HEK293T (cell line): ENCODE measurements around the gene IL6R.
A peak's percentile ranks its signal among the peaks of the same experiment; 100 is the strongest.
"Not testable (repeated sequence)": the region's sequence is repeated elsewhere in the genome, so short reads cannot be mapped to it uniquely, and the experiment has no call there.

ENCODE experiments used
- CTCF ChIA-PET: fragments of 350-600 bp; formaldehyde crosslinking; extraction: SDS; loops from one replicate; lab custom pipeline; 2021; ENCODE audit warnings: antibody characterized with exemption, inconsistent platforms; lab: Yijun Ruan, JAX
- POLR2A ChIA-PET: fragments of 350-600 bp; formaldehyde crosslinking; extraction: SDS; loops from one replicate; lab custom pipeline; 2020; ENCODE audit warnings: antibody characterized with exemption, inconsistent platforms; lab: Yijun Ruan, JAX
- DNase-seq: peaks from one replicate; pipeline ENCODE4 v3.0.0; 2012; ENCODE audit warnings: mixed read lengths; ENCODE audit errors: extremely low spot score
- ARNT ChIP-seq: fragments of 450-650 bp; IDR thresholded peaks from 2 replicates; pipeline ENCODE4 v1.6.1; 2017; ENCODE audit warnings: mild to moderate bottlenecking
- BHLHE40 ChIP-seq: fragments of 450-650 bp; IDR thresholded peaks from 2 replicates; pipeline ENCODE4 v1.6.1; 2016; ENCODE audit warnings: mild to moderate bottlenecking, moderate library complexity, borderline replicate concordance
- CTBP1 ChIP-seq: fragments of 450-650 bp; IDR thresholded peaks from 2 replicates; pipeline ENCODE4 v1.6.1; 2016; ENCODE audit warnings: borderline replicate concordance
- ELF4 ChIP-seq: fragments of 450-650 bp; IDR thresholded peaks from 2 replicates; pipeline ENCODE4 v1.6.1; 2017; ENCODE audit warnings: antibody characterized with exemption
- FOXA1 ChIP-seq: fragments of 450-650 bp; IDR thresholded peaks from 2 replicates; pipeline ENCODE4 v1.6.1; 2016; ENCODE audit warnings: mild to moderate bottlenecking
- FOXK2 ChIP-seq: fragments of 450-650 bp; IDR thresholded peaks from 2 replicates; pipeline ENCODE4 v1.6.1; 2016; ENCODE audit warnings: mild to moderate bottlenecking
- FOXM1 ChIP-seq: fragments of 450-650 bp; IDR thresholded peaks from 2 replicates; pipeline ENCODE4 v1.6.1; 2017; ENCODE audit warnings: mild to moderate bottlenecking, borderline replicate concordance
- HDGF ChIP-seq: fragments of 450-650 bp; IDR thresholded peaks from 2 replicates; pipeline ENCODE4 v1.6.1; 2017; ENCODE audit warnings: antibody characterized with exemption, borderline replicate concordance
- L3MBTL2 ChIP-seq: fragments of 450-650 bp; conservative IDR thresholded peaks from 2 replicates; pipeline ENCODE4 v1.6.1; 2016; ENCODE audit warnings: mild to moderate bottlenecking
- LEF1 ChIP-seq: fragments of 450-650 bp; IDR thresholded peaks from 2 replicates; pipeline ENCODE4 v1.6.1; 2017; ENCODE audit warnings: mild to moderate bottlenecking, borderline replicate concordance
- NFRKB ChIP-seq: fragments of 450-650 bp; IDR thresholded peaks from 2 replicates; pipeline ENCODE4 v1.6.1; 2016; ENCODE audit warnings: mild to moderate bottlenecking, moderate library complexity
- PKNOX1 ChIP-seq: fragments of 450-650 bp; IDR thresholded peaks from 2 replicates; pipeline ENCODE4 v1.6.1; 2016
- SP1 ChIP-seq: fragments of 450-650 bp; IDR thresholded peaks from 2 replicates; pipeline ENCODE4 v1.6.1; 2017
- SUZ12 ChIP-seq: fragments of 450-650 bp; IDR thresholded peaks from 2 replicates; pipeline ENCODE4 v1.6.1; 2016; ENCODE audit warnings: mild to moderate bottlenecking
- TARDBP ChIP-seq: fragments of 450-650 bp; IDR thresholded peaks from 2 replicates; pipeline ENCODE4 v1.6.1; 2016
- ZNF384 ChIP-seq: fragments of 450-650 bp; IDR thresholded peaks from 2 replicates; pipeline ENCODE4 v1.6.1; 2016

Gene IL6R

DNA sequence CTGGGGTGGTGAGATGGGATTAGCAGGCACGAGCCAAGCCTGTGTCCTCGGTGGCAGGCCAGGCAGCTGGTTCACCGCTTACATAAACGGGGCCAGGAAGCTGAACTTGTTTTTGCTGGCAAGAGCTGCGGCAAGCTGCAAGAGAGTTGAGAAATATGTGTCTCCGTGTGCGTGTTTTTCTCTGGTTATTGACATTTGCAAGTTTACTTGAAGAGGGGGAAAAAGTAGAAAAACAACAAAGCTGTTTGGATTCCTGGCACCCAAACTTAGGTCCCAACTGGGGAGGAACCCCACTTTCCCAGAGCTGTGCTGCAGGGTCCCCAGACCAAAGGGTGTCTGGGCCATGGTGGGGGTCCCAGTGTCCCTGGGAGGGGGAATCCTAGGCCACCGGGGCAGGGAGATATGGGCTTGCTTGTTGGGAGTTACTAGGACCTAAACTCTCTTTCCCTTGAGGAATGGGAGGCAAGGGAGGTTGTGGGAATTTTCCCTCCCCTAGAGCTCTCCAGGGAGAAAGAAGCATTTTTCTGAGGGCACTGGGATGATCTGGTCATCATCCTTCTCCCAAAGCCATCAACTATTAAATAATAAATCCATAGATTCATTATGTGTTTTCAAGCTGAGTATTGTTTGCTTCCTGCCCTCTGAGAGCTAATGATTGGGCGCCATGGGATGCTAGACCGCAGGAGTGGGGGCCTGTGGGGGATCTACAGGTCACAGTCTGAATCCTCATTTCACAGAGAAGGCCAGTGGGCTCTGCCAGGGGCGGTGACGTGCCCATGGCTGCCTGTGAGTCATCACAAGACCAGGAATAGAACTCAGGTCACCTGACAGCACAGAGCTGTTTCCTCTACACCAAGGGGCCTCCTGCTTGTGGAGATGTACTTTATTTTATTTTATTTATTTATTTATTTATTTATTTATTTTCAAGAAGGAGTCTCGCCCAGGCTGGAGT, 14.8 kb downstream of the IL6R start:
- POLR2A ChIA-PET: interaction anchor here (1.0 kb wide), 1 partner anchor 94 kb away, joined by 3 read pairs; no protein-coding TSS in a partner anchor
- no peak for TF ChIP-seq FOXA1
- TF ChIP-seq ZNF384: no peak
- no peak for TF ChIP-seq BHLHE40
- TF ChIP-seq TARDBP: no peak
- no peak for DNase-seq
- CTCF ChIA-PET: interaction anchor here (0.7 to 1.0 kb wide), 2 partner anchors 19 to 127 kb away, joined by 3 to 4 read pairs; no protein-coding TSS in a partner anchor

DNA sequence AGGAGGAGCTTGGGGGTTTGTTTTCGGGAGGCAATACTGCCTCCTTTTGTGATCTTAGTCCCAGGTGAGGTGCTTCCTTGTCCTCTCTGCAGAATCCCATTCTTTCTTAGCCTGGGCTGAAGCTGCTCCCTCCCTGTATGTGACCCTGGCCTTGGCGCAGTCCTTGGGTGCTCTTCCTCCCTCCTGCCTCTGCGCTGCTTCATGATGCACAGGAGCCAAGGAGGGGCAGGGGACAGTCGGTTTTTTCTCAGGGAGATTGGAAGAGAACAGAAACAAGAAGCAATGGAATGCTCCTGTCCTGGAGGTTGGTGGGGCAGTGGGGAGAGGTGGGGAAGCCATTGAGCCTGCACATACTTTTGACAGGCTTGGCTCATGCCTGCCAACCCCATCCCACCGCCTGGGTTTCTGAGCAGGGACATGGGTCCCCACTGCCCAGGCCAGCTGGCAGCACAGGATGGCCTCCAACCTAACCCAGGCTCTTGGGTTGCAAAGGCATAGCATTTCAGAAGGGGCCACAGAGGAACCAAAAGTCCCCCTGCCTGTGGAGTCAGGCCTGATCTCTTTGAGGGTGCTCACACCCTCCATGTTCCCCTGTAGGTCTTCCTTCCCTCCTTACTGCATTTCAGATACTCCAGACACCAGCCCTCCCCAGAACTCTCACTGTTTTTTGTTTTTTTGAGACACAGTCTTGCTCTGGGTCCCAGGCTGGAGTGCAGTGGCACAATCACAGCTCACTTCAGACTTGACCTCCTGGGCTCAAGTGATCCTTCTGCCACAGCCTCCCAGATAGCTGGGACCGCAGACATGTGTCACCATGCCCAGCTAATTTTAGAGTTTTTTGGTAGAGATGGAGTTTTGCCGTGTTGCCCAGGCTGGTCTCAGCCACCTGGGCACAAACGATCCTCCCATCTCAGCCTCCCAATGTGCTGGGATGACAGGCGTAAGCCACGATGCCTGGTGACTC, 16.1 kb downstream of the IL6R start:
- no peak for DNase-seq
- ChIA-PET CTCF (no interaction called here), POLR2A (interaction anchor here (1.0 kb wide), 1 partner anchor 95 kb away, joined by 3 read pairs; no protein-coding TSS in a partner anchor)
- TF ChIP-seq SP1 (no peak), BHLHE40 (no peak), LEF1 (no peak), FOXM1 (no peak), SUZ12 (no peak), ELF4 (no peak), ZNF384 (no peak), FOXA1 (no peak), CTBP1 (no peak), ARNT (no peak), TARDBP (no peak), HDGF (no peak)

- DNase-seq, CTCF ChIA-PET, POLR2A ChIA-PET: not testable (repeated sequence)
Measured at GRCh38 chr1:154422049-154422448, 16.9 kb downstream of the IL6R start.

DNA sequence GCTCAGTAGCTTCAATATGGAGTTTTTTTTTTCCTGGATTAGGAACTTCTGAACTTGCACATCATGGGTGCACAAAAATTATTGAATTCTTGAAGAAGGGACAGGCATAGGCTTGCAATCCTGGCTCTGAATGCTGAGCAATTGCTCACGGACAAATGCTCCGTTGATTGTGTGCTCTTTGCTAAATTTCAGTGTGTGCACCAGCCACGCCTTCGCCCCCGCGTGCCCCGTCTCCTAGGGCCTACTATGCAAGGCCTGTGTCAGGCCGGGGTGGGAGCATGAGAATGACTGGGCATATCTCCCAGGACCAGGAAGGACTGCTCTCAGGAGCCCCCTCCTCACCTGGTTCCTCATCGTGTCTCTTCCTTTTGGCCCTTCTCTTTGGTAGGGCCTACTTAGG, 17.4 kb downstream of the IL6R start:
- ChIA-PET POLR2A (no interaction called here), CTCF (no interaction called here)
- DNase-seq: no peak
- TF ChIP-seq FOXK2 (no peak), ARNT (no peak), LEF1 (no peak), ZNF384 (no peak), SP1 (no peak), FOXM1 (no peak), ELF4 (no peak), L3MBTL2 (no peak), HDGF (no peak), BHLHE40 (no peak), FOXA1 (no peak), CTBP1 (no peak), NFRKB (no peak)

- DNase-seq: no peak
- peak; percentile 45 for TF ChIP-seq PKNOX1
- no peak for TF ChIP-seq ELF4
- TF ChIP-seq FOXA1: no peak
- no peak for TF ChIP-seq SP1
- ChIA-PET POLR2A (no interaction called here), CTCF (interaction anchor here (0.5 kb wide), 1 partner anchor 103 kb away, joined by 3 read pairs; the partner anchor contains the start of gene AQP10)
Measured at GRCh38 chr1:154423304-154423987, 18.3 kb downstream of the IL6R start.

- TF ChIP-seq ELF4 (no peak), FOXM1 (no peak), ZNF384 (no peak), PKNOX1 (no peak), HDGF (no peak), ARNT (no peak), BHLHE40 (no peak), FOXA1 (no peak), CTBP1 (no peak), SUZ12 (no peak), SP1 (no peak), FOXK2 (no peak), LEF1 (no peak), NFRKB (no peak), L3MBTL2 (no peak), TARDBP (no peak)
- no peak for DNase-seq
- ChIA-PET POLR2A (no interaction called here), CTCF (interaction anchor here (0.5 kb wide), 1 partner anchor 103 kb away, joined by 3 read pairs; the partner anchor contains the start of gene AQP10)
Measured at GRCh38 chr1:154423988-154424326, 18.8 kb downstream of the IL6R start.
